HepG2 (cell line): ENCODE measurements around the gene SSTR5. TPM values are rescaled to one million over a fixed set of nuclear protein-coding genes. Genes with fewer than 3 reads are reported as not detected.

Experiments used
- ARID3A ChIP-seq: IDR thresholded peaks from 2 replicates; pipeline ENCODE4 v1.6.1; 2012; ENCODE audit warnings: low read depth, low read length, improper control_type of control experiment
- ARNTL ChIP-seq: sonication (generic); formaldehyde crosslinking; IDR thresholded peaks from 2 replicates; pipeline ENCODE4 v1.4.0; 2020; ENCODE audit warnings: mild to moderate bottlenecking, missing genetic modification reagents
- ATAD3A ChIP-seq: sonication (generic); formaldehyde crosslinking; IDR thresholded peaks from 2 replicates; pipeline ENCODE4 v1.4.0; 2020; ENCODE audit warnings: missing genetic modification reagents
- BHLHE40 ChIP-seq: IDR thresholded peaks from 2 replicates; pipeline ENCODE4 v1.6.1; 2011; ENCODE audit warnings: low read length, improper control_type of control experiment
- CHD2 ChIP-seq: IDR thresholded peaks from 2 replicates; pipeline ENCODE4 v1.6.1; 2011; ENCODE audit warnings: low read depth, low read length, improper control_type of control experiment
- FOXM1 ChIP-seq: sonication (generic); formaldehyde crosslinking; IDR thresholded peaks from 2 replicates; pipeline ENCODE4 v1.5.0; 2020; ENCODE audit warnings: missing genetic modification reagents
- FOXP1 ChIP-seq, 2 experiments: fragments of 450-650 bp in 1 of 2; IDR thresholded peaks; 2 replicates each; pipeline ENCODE4 v1.6.1; 2017 to 2018; ENCODE audit warnings: antibody characterized with exemption in 1 of 2
- HMG20B ChIP-seq: conservative IDR thresholded peaks from 2 replicates; pipeline ENCODE4 v1.6.1; 2016; ENCODE audit warnings: missing genetic modification reagents, missing compliant biosample characterization
- HNRNPLL ChIP-seq: fragments of 200-400 bp; formaldehyde crosslinking; IDR thresholded peaks from 2 replicates; pipeline ENCODE4 v1.6.1; 2017; ENCODE audit warnings: mild to moderate bottlenecking, low read depth, low read length; ENCODE audit not compliant: poor library complexity, severe bottlenecking
- KDM5A ChIP-seq: fragments of 200-600 bp; sonication (generic); IDR thresholded peaks from 2 replicates; pipeline ENCODE4 v1.7.0; 2018; ENCODE audit warnings: antibody characterized with exemption, mild to moderate bottlenecking, low read length, borderline replicate concordance
- MIER3 ChIP-seq: IDR thresholded peaks from 2 replicates; pipeline ENCODE4 v1.6.1; 2016; ENCODE audit warnings: missing compliant biosample characterization, borderline replicate concordance
- NAIF1 ChIP-seq: sonication (generic); formaldehyde crosslinking; IDR thresholded peaks from 2 replicates; pipeline ENCODE4 v1.5.0; 2020; ENCODE audit warnings: mild to moderate bottlenecking, missing genetic modification reagents, borderline replicate concordance
- PAX8 ChIP-seq: sonication (generic); formaldehyde crosslinking; IDR thresholded peaks from 2 replicates; pipeline ENCODE4 v1.8.0; 2022; ENCODE audit warnings: mild to moderate bottlenecking, missing genetic modification reagents, borderline replicate concordance
- PBX3 ChIP-seq: sonication (generic); formaldehyde crosslinking; IDR thresholded peaks from 2 replicates; pipeline ENCODE4 v1.8.1; 2023; ENCODE audit warnings: missing genetic modification reagents, inconsistent platforms, borderline replicate concordance
- SIX4 ChIP-seq: sonication (generic); formaldehyde crosslinking; IDR thresholded peaks from 2 replicates; pipeline ENCODE4 v1.4.0; 2020; ENCODE audit warnings: missing genetic modification reagents
- ZNF136 ChIP-seq: sonication (generic); formaldehyde crosslinking; IDR thresholded peaks from 2 replicates; pipeline ENCODE4 v1.8.1; 2022; ENCODE audit warnings: low read depth, mild to moderate bottlenecking, moderate library complexity, missing genetic modification reagents
- ZNF292 ChIP-seq: sonication (generic); formaldehyde crosslinking; IDR thresholded peaks from 2 replicates; pipeline ENCODE4 v1.8.1; 2022; ENCODE audit warnings: mild to moderate bottlenecking, low read depth, missing genetic modification reagents, borderline replicate concordance
- ZNF331 ChIP-seq: sonication (generic); formaldehyde crosslinking; IDR thresholded peaks from 2 replicates; pipeline ENCODE4 v1.4.0; 2020; ENCODE audit warnings: missing genetic modification reagents
- ZNF383 ChIP-seq: sonication (generic); formaldehyde crosslinking; IDR thresholded peaks from 2 replicates; pipeline ENCODE4 v1.4.0; 2020; ENCODE audit warnings: missing genetic modification reagents, mild to moderate bottlenecking, borderline replicate concordance
- ZNF501 ChIP-seq: sonication (generic); formaldehyde crosslinking; IDR thresholded peaks from 2 replicates; pipeline ENCODE4 v1.5.1; 2020; ENCODE audit warnings: mild to moderate bottlenecking, moderate library complexity, missing genetic modification reagents
- ZNF512 ChIP-seq: sonication (generic); formaldehyde crosslinking; IDR thresholded peaks from 2 replicates; pipeline ENCODE4 v1.4.0; 2020; ENCODE audit warnings: mild to moderate bottlenecking, missing genetic modification reagents
- ZNF550 ChIP-seq: sonication (generic); formaldehyde crosslinking; IDR thresholded peaks from 2 replicates; pipeline ENCODE4 v1.4.0; 2020; ENCODE audit warnings: mild to moderate bottlenecking, missing genetic modification reagents, borderline replicate concordance
- ZNF572 ChIP-seq: sonication (generic); formaldehyde crosslinking; IDR thresholded peaks from 2 replicates; pipeline ENCODE4 v1.5.1; 2020; ENCODE audit warnings: mild to moderate bottlenecking, missing genetic modification reagents
- ZNF607 ChIP-seq: sonication (generic); formaldehyde crosslinking; IDR thresholded peaks from 2 replicates; pipeline ENCODE4 v1.5.1; 2020; ENCODE audit warnings: missing genetic modification reagents, mild to moderate bottlenecking, borderline replicate concordance
- ZNF615 ChIP-seq: sonication (generic); formaldehyde crosslinking; IDR thresholded peaks from 2 replicates; pipeline ENCODE4 v1.5.0; 2020; ENCODE audit warnings: mild to moderate bottlenecking, missing genetic modification reagents, borderline replicate concordance
- ZNF766 ChIP-seq: sonication (generic); formaldehyde crosslinking; IDR thresholded peaks from 2 replicates; pipeline ENCODE4 v1.5.0; 2020; ENCODE audit warnings: missing genetic modification reagents, borderline replicate concordance
- ZNF788 ChIP-seq: sonication (generic); formaldehyde crosslinking; IDR thresholded peaks from 2 replicates; pipeline ENCODE4 v1.5.0; 2020; ENCODE audit warnings: mild to moderate bottlenecking, missing genetic modification reagents, borderline replicate concordance
- ZSCAN12 ChIP-seq: sonication (generic); formaldehyde crosslinking; IDR thresholded peaks from 2 replicates; pipeline ENCODE4 v1.9.0; 2021; ENCODE audit warnings: mild to moderate bottlenecking, missing genetic modification reagents
- polyA plus RNA-seq, 8 experiments: library from polyadenylated mRNA; depleted of rRNA in 3 of 8; stranded (reverse) in 7 of 8; unstranded in 1 of 8; fragments of >200 nt; fragmentation: Illumina TruSeq in 4 of 8; extraction: Trizol in 4 of 8; gene quantifications; 2 replicates each; pipeline versions ENCODE4 v1.2.1 to v1.2.3, GENCODE V29; 2011 to 2016; ENCODE audit warnings: low read depth in 4 of 8, missing spikeins in 1 of 8, mixed read lengths in 1 of 8; ENCODE audit not compliant: insufficient read depth in 1 of 8
- total RNA-seq, 5 experiments: library from RNA; depleted of rRNA; stranded (reverse); fragments of >200 nt; fragmentation: Illumina TruSeq; extraction: Trizol; gene quantifications; 2 replicates each; pipeline ENCODE4 v1.2.3, GENCODE V29; 2016; ENCODE audit warnings: low read depth in 1 of 5

SSTR5 gene
- total and polyA plus RNA-seq, 2 of the 13 experiments (the other 11 are each of a cell fraction or from before 2014, with no cell fraction given), result 0.20 to 0.49 TPM

- peak; percentile 95 for TF ChIP-seq ARNTL (CRISPR knock-in tag)
- TF ChIP-seq NAIF1 (CRISPR knock-in tag), result 0 out of 2 replicates have a peak, but pooled peaks have one; percentile 36
- TF ChIP-seq HMG20B, result peak; percentile 97
- peak; percentile 71 for TF ChIP-seq FOXP1 (IDR thresholded peaks at IDR 0.05)
- TF ChIP-seq FOXP1 (CRISPR knock-in tag; IDR thresholded peaks at IDR 0.05), result peak; percentile 97
- TF ChIP-seq KDM5A, result no peak
- peak; percentile 86; the same call in 1 of the 2 replicates for TF ChIP-seq ZNF331
- peak; percentile 75 for TF ChIP-seq ZNF788 (CRISPR knock-in tag)
- peak; percentile 71 for TF ChIP-seq HNRNPLL
- TF ChIP-seq ZSCAN12 (CRISPR knock-in tag), result peak; percentile 92; the same call in 1 of the 2 replicates
- no peak for TF ChIP-seq ZNF512
- TF ChIP-seq ARID3A, result no peak
- peak; percentile 77 for TF ChIP-seq BHLHE40
- no peak for TF ChIP-seq PAX8
- TF ChIP-seq ZNF501 (CRISPR knock-in tag), result peak; percentile 40; the same call in 1 of the 2 replicates
- TF ChIP-seq SIX4 (CRISPR knock-in tag), result peak; percentile 31; the same call in 1 of the 2 replicates
- TF ChIP-seq FOXM1 (CRISPR knock-in tag), result no peak
- peak; percentile 47; the same call in 1 of the 2 replicates for TF ChIP-seq ZNF292 (CRISPR knock-in tag)
- no peak for TF ChIP-seq ZNF550 (CRISPR knock-in tag)
- TF ChIP-seq ZNF383 (CRISPR knock-in tag), result no peak
- no peak for TF ChIP-seq ZNF572 (CRISPR knock-in tag)
- TF ChIP-seq ZNF615 (CRISPR knock-in tag), result peak; percentile 68; the same call in 1 of the 2 replicates
- peak; percentile 65; the same call in 1 of the 2 replicates for TF ChIP-seq ZNF766 (CRISPR knock-in tag)
- TF ChIP-seq ZNF607 (CRISPR knock-in tag), result peak; percentile 78; the same call in 1 of the 2 replicates
- no peak for TF ChIP-seq ZNF136 (CRISPR knock-in tag)
- TF ChIP-seq MIER3 (CRISPR knock-in tag), result peak; percentile 96
- no peak for TF ChIP-seq PBX3 (CRISPR knock-in tag)
- no peak for TF ChIP-seq ATAD3A (CRISPR knock-in tag)
- TF ChIP-seq CHD2, result no peak
Measured at GRCh38 chr16:1078579-1079021, 6.1 kb downstream of the SSTR5 start (continued).
